ENCODE measurements around the gene KRT13.
A peak's percentile ranks its signal among the peaks of the same experiment; 100 is the strongest.

KRT13 gene

DNA sequence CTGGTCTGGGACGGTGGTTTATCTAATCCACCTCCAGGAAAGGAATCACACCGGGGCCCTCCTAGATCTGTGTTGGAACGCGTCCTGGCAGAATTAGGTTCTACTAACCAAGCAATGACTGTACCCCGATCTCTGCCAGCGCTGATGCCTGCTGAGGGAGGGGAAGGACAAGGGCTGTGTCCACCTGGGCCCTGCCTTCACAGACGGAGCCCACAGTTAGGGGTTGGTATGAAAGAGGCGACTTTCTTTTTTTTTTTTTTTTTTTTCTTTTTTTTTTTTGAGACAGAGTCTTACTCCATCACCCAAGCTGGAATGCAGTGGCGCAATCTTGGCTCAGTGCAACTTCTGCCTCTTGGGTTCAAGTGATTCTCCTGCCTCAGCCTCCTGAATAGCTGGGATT is 32.6 kb upstream of the KRT13 start:
- peak overlapping the region; percentile 72 for H3K27ac ChIP-seq
- TF ChIP-seq, protein P1, sequence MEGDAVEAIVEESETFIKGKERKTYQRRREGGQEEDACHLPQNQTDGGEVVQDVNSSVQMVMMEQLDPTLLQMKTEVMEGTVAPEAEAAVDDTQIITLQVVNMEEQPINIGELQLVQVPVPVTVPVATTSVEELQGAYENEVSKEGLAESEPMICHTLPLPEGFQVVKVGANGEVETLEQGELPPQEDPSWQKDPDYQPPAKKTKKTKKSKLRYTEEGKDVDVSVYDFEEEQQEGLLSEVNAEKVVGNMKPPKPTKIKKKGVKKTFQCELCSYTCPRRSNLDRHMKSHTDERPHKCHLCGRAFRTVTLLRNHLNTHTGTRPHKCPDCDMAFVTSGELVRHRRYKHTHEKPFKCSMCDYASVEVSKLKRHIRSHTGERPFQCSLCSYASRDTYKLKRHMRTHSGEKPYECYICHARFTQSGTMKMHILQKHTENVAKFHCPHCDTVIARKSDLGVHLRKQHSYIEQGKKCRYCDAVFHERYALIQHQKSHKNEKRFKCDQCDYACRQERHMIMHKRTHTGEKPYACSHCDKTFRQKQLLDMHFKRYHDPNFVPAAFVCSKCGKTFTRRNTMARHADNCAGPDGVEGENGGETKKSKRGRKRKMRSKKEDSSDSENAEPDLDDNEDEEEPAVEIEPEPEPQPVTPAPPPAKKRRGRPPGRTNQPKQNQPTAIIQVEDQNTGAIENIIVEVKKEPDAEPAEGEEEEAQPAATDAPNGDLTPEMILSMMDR (conservative IDR thresholded peaks at IDR 0.05) = no peak
- TF ChIP-seq ZFX (IDR thresholded peaks at IDR 0.05) = no peak

DNA sequence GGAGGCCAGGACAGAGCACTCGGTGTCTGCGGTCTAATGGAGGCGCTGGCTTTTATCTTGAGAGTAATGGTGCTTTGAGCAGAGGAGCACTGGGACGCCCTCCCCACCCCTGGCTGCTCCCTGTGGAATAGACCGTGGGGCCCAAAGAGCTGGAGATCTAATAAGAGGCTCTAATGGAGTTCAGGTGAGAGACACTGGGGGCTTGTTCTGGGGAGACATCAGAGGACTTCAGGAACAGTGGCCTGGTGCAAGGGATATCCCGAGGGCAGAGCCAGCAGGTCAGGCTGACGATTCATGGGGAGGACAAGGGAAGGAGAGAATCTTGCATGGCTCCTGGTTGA is 32.2 kb upstream of the KRT13 start:
- peak overlapping the region; percentile 72 for H3K27ac ChIP-seq
- TF ChIP-seq, protein P1 (conservative IDR thresholded peaks at IDR 0.05) = no peak
- no peak for TF ChIP-seq ZFX (IDR thresholded peaks at IDR 0.05)

DNA sequence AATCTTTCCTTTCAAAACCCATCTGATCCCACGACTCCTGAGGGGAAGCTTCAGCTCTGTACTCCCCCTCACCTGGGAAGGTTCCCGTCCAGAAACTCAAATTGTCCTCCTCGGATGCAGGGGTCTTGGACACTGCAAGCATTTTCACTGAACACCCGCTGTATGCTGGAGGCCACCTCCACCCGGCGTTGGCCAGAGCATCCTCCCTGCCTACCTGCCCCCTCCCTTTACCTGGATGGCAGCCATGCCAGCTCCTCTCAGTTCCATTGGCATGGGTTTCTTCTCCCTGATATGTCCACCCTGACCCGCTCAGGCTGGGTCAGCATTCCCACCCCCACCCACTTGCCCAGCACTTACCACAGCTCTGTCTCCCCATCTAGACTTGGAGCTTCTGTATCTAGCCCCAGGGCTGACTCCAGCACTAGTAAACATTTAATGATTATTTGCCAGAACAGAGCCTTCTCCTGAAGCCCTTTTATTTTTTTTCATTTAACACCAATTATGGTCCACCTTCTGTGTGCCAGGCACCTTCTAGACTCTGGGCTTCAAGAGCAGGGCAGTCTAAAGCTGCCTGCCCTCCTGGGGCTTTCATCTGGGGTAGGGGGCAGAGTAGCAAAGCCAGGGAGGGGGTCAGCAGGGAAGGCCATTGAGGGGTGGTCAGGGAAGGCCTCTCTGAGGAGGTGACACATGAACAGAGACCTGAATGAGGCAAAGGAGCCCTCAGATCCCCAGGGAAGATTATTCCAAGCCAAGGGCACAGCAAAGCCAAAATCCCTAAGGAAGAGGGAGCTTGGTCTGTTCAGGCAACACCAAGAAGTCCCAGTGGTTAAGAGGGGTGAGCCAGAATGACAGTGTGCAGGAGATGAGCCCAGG is 31.6 kb upstream of the KRT13 start:
- TF ChIP-seq, protein P1 (conservative IDR thresholded peaks at IDR 0.05) = no peak
- no peak for TF ChIP-seq ZFX (IDR thresholded peaks at IDR 0.05)
- peak overlapping the region; percentile 72 for H3K27ac ChIP-seq

DNA sequence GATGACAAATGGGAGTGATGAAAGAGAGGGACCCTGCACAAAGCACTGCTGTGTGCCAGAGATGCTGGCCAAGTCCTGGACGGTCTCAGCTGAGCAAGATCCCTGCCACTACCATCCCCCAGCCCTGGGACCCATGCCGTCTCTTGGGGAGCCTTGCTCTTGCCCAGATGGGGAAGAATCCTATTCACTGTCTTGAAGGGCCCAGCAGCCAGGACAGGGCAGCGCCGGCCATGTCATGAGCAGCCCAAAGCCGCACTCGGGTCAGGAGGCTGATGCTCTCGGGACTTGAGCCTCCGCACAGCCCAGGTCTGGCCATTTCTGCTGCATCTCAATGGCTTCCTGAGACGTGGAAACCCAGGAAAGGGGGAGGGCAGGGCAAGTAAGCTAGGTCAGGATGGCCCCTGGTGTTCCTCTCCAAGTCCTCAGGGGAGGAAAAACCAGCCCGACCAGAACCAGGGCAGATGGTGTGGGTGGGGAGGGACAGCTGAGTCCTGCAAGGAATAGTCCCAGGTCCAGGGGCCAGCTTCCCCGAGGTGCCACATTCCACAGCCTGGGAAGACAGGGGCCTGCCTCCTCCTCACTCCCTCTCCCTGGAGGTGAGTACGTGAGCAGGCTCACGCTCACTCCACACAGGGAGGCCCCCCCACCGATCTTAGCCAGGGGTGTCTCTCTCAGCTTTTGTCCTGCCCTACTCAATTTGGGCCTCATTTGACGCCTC is 30.5 kb upstream of the KRT13 start:
- peak overlapping the region; percentile 72 for H3K27ac ChIP-seq
- TF ChIP-seq, protein P1 (conservative IDR thresholded peaks at IDR 0.05) = no peak
- TF ChIP-seq ZFX (IDR thresholded peaks at IDR 0.05) = no peak

DNA sequence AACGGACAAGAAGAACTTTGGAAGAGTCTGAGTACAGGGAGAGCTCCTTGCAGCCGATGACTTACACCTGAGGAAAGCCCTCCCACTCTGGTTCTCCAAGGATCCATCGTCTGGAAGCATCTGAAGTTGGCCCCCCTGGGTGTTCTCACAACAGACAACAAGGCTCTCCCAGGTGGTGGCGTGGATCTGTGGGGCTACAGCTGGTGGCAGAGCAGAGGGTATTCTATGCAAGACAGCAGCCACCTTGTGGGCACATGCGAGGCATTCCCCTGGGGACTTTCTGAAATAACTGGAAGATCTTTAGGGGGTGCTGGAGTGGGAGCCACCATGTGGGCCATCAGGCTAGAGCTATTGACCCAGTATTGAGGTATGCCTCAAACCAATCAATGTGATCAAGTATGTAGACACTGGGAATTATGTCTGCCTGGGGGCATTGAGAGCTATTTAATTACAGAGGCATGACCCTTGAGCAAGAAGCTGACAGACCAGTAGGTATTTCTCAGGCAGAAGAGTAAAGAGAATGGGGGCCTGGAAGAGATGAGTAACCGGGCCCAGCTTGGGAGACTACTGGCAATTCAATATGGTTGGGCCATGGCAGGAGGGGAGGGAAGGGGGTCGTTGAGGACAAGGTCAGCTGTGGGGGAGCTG is 29.6 kb upstream of the KRT13 start:
- TF ChIP-seq, protein P1 (conservative IDR thresholded peaks at IDR 0.05) = no peak
- no peak for TF ChIP-seq ZFX (IDR thresholded peaks at IDR 0.05)

DNA sequence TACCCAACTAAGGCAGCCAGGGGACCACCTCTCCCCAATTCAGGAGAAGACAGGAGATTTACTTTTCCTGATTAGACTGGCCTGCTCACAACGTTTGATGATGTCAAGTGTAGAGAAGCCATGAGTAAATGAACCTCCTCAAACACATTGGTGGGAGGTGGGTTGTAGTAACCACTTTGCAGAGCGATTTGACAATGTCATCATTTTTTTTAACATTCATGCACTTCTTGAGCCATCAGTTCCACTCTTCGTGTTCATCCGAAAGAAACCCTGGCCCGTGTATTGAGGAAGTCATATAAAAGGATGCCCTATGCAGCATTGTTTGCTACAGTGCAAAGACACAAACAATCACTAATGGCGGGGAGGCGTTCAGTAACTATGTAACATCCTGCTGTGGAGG is 28.2 kb upstream of the KRT13 start:
- no peak overlapping the region for H3K27ac ChIP-seq
- TF ChIP-seq, protein P1 (conservative IDR thresholded peaks at IDR 0.05) = no peak
- no peak for TF ChIP-seq ZFX (IDR thresholded peaks at IDR 0.05)

More for the DNA sequence above, 29.6 kb upstream of the KRT13 start:
- peak overlapping the region; percentile 72 for H3K27ac ChIP-seq
